GM18505 (cell line): ENCODE results near the gene ANKRD44.

Source experiments
- ATAC-seq: cut with Tn5 transposase; IDR thresholded peaks from one replicate; pipeline ENCODE4 v1.9.1; 2021; ENCODE audit not compliant: unreplicated experiment
- POLR2A ChIP-seq: IDR thresholded peaks from 4 replicates; pipeline ENCODE4 v1.6.1; 2011; ENCODE audit warnings: borderline replicate concordance; ENCODE audit not compliant: insufficient read depth, insufficient read length; ENCODE audit errors: extremely low read depth

ANKRD44 gene

GRCh38 chr2:197124639-197125390 is 185.8 kb downstream of the ANKRD44 start:
- TF ChIP-seq POLR2A = no peak
- ATAC-seq = no peak

DNA sequence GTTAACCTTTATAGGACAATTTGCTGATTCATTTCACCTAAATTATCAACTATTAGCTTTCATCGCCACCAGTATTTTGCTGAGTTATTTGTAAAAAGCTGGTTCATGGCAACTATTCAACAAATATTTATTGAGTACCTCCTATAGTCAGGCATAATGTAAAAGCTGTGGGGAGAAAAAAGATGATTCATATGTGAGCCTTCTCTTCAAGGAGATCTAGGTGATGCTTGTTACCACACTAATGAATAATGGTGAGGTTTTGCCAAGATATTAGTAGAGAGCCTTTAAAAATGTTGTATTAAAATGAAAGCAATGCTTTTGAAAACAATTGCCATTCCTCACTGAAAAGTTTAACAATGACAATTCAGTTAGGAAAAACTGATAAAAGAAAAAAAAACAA is 187.8 kb downstream of the ANKRD44 start:
- no peak for TF ChIP-seq POLR2A
- no peak for ATAC-seq

DNA sequence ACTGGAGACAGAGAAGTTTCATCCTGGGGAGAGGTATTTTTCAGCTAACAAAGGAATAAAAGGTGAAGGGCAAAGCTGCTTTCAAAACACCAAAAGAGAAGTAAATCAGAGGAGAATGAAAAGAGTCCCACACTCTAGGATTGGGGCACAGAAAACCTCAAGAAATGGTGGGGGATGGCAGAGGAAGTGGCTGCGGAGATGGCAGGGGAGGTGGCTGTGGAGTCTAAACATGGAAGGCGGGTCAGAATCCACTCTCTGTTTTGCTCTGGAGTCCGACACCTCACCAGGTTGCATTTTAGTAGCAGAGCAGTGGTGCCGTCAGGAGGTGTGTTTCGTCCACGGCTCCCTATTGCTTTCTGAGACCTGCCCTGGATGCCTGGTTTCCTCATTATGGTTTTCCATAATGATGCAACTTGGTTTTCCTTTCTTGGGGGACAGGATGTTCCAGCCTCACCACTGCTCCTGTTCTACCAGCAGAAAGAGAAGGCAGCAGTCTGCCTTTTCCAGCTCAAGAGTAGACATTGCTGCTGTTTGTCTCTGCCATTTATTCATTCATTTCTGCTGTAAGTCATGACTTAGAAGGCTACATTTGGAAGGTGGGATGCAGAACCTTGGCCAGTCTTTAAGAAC is 188.7 kb downstream of the ANKRD44 start:
- TF ChIP-seq POLR2A = no peak
- ATAC-seq = no peak

- no peak for TF ChIP-seq POLR2A
- no peak for ATAC-seq
Observed at GRCh38 chr2:197121255-197121654, 189.3 kb downstream of the ANKRD44 start.

DNA sequence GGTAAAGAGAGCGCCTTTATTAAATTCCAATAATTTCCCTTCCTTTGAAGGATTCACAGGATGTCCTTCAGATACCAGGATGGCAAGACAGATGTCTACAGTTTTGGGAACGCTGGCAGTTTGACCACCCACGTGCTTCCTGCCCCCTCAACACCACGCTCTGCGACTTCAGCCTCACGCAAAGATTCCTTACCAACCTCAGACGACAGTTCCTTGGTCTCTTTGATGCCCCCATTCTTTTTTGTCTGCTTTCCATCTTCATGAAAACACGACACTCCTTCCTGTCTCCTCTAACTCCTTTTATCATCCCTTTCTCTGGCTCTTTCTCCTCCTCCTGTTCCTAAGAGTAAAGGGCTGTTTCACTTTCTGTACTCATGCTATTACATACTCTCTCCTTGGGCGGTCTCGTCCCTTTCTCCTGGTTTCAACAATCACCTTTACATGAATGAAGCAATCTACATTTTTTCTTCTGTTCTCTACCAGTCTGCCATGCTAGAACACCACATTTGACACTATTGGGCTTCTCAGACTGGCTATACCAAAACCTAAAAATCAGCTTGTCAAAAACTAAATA is 194.2 kb downstream of the ANKRD44 start:
- no peak for ATAC-seq
- no peak for TF ChIP-seq POLR2A

GRCh38 chr2:197115325-197115724 is 195.3 kb downstream of the ANKRD44 start:
- TF ChIP-seq POLR2A = no peak
- ATAC-seq = no peak

DNA sequence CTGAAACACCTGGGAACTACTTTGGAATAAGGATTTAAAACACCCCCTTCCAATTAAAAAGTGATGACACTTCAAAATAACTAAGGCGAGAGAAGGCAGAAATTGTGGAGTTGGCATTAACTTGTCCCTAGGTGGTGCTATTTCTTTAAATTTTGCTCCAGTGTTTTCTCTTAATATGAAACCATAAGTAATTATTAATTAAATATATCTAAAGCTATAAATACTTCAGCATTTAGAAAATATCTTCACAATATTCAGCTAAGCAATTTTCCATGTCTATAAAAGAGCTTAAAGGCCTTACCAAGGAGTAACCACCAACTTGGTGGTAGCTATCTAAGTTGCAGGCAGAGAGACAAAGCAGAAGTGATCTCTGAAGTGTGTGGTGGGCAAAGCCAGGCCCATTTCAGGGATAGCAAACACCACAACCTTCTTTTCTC is 197.3 kb downstream of the ANKRD44 start:
- no peak for TF ChIP-seq POLR2A
- peak; percentile 67 for ATAC-seq

- ATAC-seq = no peak
- no peak for TF ChIP-seq POLR2A
Observed at GRCh38 chr2:197109326-197109725, 201.3 kb downstream of the ANKRD44 start.

GRCh38 chr2:197108758-197109157 is 201.8 kb downstream of the ANKRD44 start:
- ATAC-seq = no peak

GRCh38 chr2:197107291-197108269 is 203.0 kb downstream of the ANKRD44 start:
- no peak for ATAC-seq
- TF ChIP-seq POLR2A = no peak

More at GRCh38 chr2:197108758-197109157, 201.8 kb downstream of the ANKRD44 start:
- TF ChIP-seq POLR2A = no peak

DNA sequence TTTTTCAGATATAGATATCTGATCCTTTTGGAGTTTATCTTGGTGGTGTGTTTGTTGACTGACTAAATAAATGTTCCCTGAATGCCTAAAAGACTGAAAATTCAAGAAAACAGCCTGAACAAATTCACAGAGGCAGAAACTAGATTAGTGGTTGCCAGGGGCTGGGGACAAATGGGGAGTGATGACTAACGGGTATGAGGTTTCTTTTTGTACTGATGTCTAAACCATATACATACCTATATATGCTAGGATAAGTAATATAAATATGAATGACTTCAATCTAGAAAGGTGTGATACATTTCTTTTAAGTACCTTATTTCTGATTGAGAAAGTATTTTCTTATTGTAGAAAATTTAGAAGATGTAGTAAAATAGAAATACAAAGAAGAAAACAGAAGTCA is 207.2 kb downstream of the ANKRD44 start:
- ATAC-seq = no peak
- TF ChIP-seq POLR2A = no peak

DNA sequence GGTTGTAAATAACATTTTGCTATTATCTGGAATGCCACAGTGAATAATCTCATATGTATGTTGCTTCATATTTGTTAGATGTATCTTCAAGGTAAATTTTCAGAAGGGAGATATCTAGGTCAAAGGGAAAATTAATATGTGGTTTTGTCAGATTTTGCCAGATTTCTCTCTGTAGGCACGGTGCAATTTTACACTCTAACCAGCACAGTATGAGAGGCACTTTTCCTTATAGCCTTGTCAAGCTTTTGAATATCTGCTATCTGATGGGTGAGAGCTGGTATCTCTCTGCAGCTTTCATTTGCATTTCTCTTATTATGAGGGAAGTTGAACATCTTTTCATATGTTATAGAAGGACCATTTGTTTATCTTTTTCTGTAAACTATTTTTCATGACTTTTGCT is 208.3 kb downstream of the ANKRD44 start:
- no peak for ATAC-seq
- TF ChIP-seq POLR2A = no peak

DNA sequence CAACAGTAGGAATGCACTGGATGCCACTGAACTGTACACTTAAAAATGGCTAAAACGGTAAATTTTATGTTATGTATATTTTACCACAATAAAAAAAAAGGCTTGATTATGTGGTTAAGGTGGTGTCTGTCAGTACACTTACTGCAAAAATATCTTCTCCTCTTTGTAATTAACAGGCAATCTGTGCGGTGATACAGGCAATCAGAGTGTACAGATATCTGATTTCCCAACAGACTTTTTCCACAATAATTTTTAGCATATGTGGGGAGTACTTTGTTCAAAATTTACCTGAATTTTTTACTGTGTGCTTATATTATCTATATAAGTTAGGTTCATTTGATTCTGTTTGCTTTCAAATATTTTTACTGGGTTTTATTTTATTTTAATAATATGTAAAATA is 209.1 kb downstream of the ANKRD44 start:
- ATAC-seq = no peak
- no peak for TF ChIP-seq POLR2A
